ENCODE results near the gene TCF7. TPM values are rescaled to one million over a fixed set of nuclear protein-coding genes. Genes with fewer than 3 reads are reported as not detected.

TCF7 gene
- total RNA-seq, 4 donors from 2014 or later, result 0.25 to 2.1 (median 0.66) TPM

GRCh38 chr5:134098690-134099089 is 15.8 kb upstream of the TCF7 start:
- in situ Hi-C loops (cut with MboI; ENCODE audit: low sequenced_read_pairs in 4 of 4), result loop anchor here in 1 of 4 donors (10.0 kb wide), 1 partner anchor 46 kb away; no protein-coding TSS in a partner anchor
- no peaks in the 10 kb centered on the region for H3K4me1 ChIP-seq
- TF ChIP-seq POLR2A (IDR thresholded peaks at IDR 0.05), result no peak
- no peak for TF ChIP-seq CTCF (IDR thresholded peaks at IDR 0.05 in 4 of 5, conservative IDR thresholded peaks at IDR 0.05 in 1 of 5)
- no peak overlapping the region for H3K27ac ChIP-seq
- intact Hi-C loops (cut with DNase I; ENCODE audit: low total_unique reads), result no loop called here
- ATAC-seq, result no peak
- H3K4me3 ChIP-seq, result no peak overlapping the region
- no peaks in the 10 kb centered on the region for H3K9me3 ChIP-seq
- H3K27me3 ChIP-seq, result no peaks in the 10 kb centered on the region
- H3K36me3 ChIP-seq, result no peaks in the 10 kb centered on the region
- DNase-seq, result no peak

GRCh38 chr5:134099288-134099872 is 15.1 kb upstream of the TCF7 start:
- no peak for DNase-seq

DNA sequence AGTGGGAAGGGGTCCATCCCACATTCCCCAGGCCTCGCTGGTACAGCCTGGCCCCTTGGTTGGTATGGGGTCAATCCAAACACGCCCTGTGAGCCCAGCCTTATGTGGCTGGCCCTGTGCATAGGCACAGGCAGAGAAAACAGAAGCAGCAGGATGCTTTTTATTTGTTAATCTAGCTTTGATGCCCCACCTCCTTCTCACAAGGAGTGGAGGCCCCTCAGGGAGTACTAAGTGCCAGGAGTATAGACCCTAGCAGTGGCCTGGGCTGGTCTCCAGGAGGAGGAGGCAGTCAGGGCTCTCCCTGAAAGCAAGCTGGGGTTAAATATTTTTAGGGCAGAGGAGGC is 14.6 kb upstream of the TCF7 start:
- Histone ChIP-seq H3K4me1 (no peaks in the 10 kb centered on the region), H3K9me3 (no peaks in the 10 kb centered on the region), H3K36me3 (no peaks in the 10 kb centered on the region), H3K27me3 (no peaks in the 10 kb centered on the region), H3K27ac (no peak overlapping the region), H3K4me3 (no peak overlapping the region)
- DNase-seq, result no peak
- in situ Hi-C loops (cut with MboI; ENCODE audit: low sequenced_read_pairs in 4 of 4) (loop anchor here in 1 of 4 donors (10.0 kb wide), 1 partner anchor 45 kb away; no protein-coding TSS in a partner anchor), intact Hi-C loops (cut with DNase I; ENCODE audit: low total_unique reads) (no loop called here)
- no peak for TF ChIP-seq POLR2A (IDR thresholded peaks at IDR 0.05)
- TF ChIP-seq CTCF (IDR thresholded peaks at IDR 0.05 in 4 of 5, conservative IDR thresholded peaks at IDR 0.05 in 1 of 5), result no peak
- no peak for ATAC-seq

More at GRCh38 chr5:134099288-134099872, 15.1 kb upstream of the TCF7 start:
- no peaks in the 10 kb centered on the region for H3K27me3 ChIP-seq
- no peak overlapping the region for H3K27ac ChIP-seq
- no peaks in the 10 kb centered on the region for H3K4me1 ChIP-seq
- H3K4me3 ChIP-seq, result no peak overlapping the region
- intact Hi-C loops (cut with DNase I; ENCODE audit: low total_unique reads), result no loop called here
- no peaks in the 10 kb centered on the region for H3K36me3 ChIP-seq
- in situ Hi-C loops (cut with MboI; ENCODE audit: low sequenced_read_pairs in 4 of 4), result loop anchor here in 1 of 4 donors (10.0 kb wide), 1 partner anchor 45 kb away; no protein-coding TSS in a partner anchor
- no peaks in the 10 kb centered on the region for H3K9me3 ChIP-seq
- no peak for TF ChIP-seq POLR2A (IDR thresholded peaks at IDR 0.05)
- no peak for TF ChIP-seq CTCF (IDR thresholded peaks at IDR 0.05 in 4 of 5, conservative IDR thresholded peaks at IDR 0.05 in 1 of 5)
- ATAC-seq, result no peak

GRCh38 chr5:134100283-134101091 is 14.0 kb upstream of the TCF7 start:
- H3K4me3 ChIP-seq, result no peak overlapping the region
- DNase-seq (no peak), ATAC-seq (no peak)
- H3K36me3 ChIP-seq, result no peaks in the 10 kb centered on the region
- TF ChIP-seq CTCF (IDR thresholded peaks at IDR 0.05 in 4 of 5, conservative IDR thresholded peaks at IDR 0.05 in 1 of 5) (no peak), POLR2A (IDR thresholded peaks at IDR 0.05) (no peak)
- no peak overlapping the region for H3K27ac ChIP-seq
- intact Hi-C loops (cut with DNase I; ENCODE audit: low total_unique reads) (no loop called here), in situ Hi-C loops (cut with MboI; ENCODE audit: low sequenced_read_pairs in 4 of 4) (no loop called here)
- H3K4me1 ChIP-seq, result no peaks in the 10 kb centered on the region
- no peaks in the 10 kb centered on the region for H3K9me3 ChIP-seq
- no peaks in the 10 kb centered on the region for H3K27me3 ChIP-seq
